Measurements from ENCODE around the gene FAM162B. TPM values are rescaled to one million over a fixed set of nuclear protein-coding genes. Genes with fewer than 3 reads are reported as not detected.

The FAM162B gene
- total RNA-seq: not detected

DNA sequence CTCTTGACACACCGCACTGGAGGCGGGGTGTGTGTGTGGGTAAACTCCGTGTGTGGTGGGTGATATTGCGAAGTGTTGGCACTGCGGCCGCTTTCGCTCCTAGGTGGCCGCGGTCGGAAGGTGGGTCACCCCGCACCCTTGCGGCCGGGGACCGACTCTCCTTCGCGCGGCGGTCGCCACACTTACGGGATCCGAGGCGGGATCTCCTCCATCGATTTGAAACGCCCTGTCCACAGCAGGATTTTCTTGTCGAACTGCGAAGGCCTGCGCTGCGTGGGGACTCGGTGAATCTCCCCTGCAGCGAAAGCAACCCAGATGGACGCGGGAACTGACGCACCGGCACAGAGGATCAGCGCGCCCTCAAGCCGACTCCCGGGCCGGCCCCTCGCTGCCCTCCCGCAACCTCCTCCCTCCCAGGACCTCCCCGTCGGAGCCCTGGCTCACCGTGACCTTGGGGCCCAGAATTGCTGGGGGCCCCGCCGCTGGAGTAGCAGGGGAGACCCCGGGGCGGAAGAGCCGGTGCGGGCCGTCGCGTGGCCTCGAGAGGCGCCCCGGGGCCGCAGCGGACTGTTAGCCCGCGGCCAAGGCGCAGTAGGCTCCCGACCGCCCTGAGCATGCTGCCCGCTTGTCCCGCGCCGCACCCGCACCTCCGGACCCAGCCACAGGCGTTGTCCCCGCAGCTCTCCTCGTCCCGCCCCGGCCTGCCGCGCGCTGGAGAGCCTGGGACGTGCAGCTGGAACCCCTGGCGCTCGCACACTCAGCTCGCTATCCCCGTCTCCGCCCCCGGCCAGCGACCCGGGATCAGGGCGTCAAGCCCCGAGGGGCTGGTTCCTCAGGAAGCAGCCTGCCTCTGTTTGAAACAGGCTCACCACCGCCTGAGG lies at the start of gene FAM162B:
FAM162B (minus strand) TSS at position 759 of the 881 bp plus-strand sequence; CDS start at position 616, 143 bp downstream.
- DNase-seq (peak; percentile 11 to 14), ATAC-seq (replicated peaks in 1 of 2) (peak; percentile 54 to 62)
- peaks cover 8% of the 10 kb centered on the region for H3K4me1 Mint-ChIP-seq (ENCODE audit: low read depth)

DNA sequence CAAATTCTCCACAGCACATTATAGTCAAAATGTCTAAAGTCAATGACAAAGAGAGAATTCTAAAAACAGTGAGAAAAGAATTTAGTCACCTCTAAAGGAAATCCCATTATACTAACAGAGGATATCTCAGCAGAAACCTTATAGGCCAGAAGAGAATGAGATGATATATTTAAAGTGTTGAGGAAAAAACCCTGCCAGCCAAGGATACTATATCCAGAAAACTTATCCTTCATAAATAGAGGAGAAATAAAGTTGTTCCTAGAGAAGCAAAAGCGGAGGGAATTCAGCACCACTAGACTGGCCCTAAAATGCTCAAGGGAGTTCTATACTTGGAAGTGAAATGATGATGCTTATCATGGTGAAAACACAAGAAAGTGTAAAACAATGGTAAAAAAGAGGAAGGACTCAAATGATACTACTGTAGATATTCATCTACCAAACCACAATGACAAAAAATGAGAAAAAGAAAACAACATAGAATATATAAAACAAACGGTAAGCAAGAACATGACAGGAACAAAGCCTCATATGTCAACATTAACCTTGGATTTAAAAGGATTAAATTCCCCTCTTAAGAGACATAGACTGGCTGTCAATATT lies 46.6 kb upstream of the FAM162B start:
- Mint-ChIP-seq H3K4me3 (no peak overlapping the region), H3K9me3 (peaks cover 7 to 9% of the 10 kb centered on the region in 2 donors), H3K4me1 (ENCODE audit: low read depth) (no peaks in the 10 kb centered on the region), H3K27me3 (ENCODE audit: low read depth) (no peaks in the 10 kb centered on the region), H3K27ac (no peak overlapping the region), H3K36me3 (ENCODE audit: insufficient read depth in 2 of 2) (no peaks in the 10 kb centered on the region)
- DNase-seq: no peak
- ATAC-seq (replicated peaks in 1 of 2): no peak

More for the DNA sequence above, at the start of gene FAM162B:
- Mint-ChIP-seq H3K27ac (no peak within 1 kb of the TSS), H3K9me3 (no peaks in the 10 kb centered on the region), H3K4me3 (peak within 1 kb of the TSS; percentile 54 to 89), H3K36me3 (ENCODE audit: insufficient read depth in 2 of 2) (peaks cover 3 to 4% of the 10 kb centered on the region in 2 donors), H3K27me3 (ENCODE audit: low read depth) (peaks cover 54% of the 10 kb centered on the region)

DNA sequence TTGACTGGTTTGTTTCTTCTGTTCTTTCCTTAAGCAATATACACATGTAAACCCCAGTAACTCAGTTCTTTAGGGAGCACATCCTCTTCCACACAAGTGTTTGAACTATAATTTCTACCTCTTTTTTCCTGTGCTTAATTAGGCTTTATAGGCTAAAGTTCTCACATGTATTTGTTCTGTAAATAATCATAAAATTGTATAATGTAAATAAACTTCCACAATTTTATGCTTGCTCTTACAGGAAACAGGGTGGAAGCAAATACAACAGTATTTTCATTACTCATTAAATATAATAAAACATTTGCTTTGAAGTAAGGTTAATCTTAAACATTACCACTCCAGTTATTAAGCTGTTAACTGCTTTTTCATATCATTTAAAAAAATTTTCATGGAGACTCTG lies 36.5 kb upstream of the FAM162B start:
- ATAC-seq (replicated peaks in 1 of 2) (no peak), DNase-seq (no peak)
- H3K27ac Mint-ChIP-seq: no peak overlapping the region
- no peaks in the 10 kb centered on the region for H3K9me3 Mint-ChIP-seq
- H3K36me3 Mint-ChIP-seq (ENCODE audit: insufficient read depth in 2 of 2): no peaks in the 10 kb centered on the region
- H3K4me1 Mint-ChIP-seq (ENCODE audit: low read depth): no peaks in the 10 kb centered on the region
- peaks cover 33% of the 10 kb centered on the region for H3K27me3 Mint-ChIP-seq (ENCODE audit: low read depth)
- H3K4me3 Mint-ChIP-seq: no peak overlapping the region

DNA sequence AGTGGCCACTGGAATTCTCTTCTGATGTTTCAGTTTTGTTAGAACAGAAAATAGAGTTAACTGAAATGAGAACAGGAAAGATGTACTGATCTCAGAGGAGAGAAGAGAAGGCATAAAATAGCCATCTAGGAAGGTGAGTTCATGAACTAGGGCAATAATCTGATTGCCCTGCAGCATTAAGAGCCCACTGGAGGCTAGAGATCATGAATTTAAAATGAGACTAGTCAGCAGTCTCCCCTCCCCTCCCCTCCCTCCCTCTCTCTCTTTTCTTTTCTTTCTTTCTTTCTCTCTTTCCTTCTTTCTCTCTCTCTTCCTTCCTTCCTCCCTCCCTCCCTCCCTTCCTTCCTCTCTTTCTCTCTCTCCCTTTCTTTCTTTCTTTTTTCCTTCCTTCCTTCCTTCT lies 34.4 kb upstream of the FAM162B start:
- H3K4me1 Mint-ChIP-seq (ENCODE audit: low read depth): no peaks in the 10 kb centered on the region
- H3K9me3 Mint-ChIP-seq: no peaks in the 10 kb centered on the region
- H3K27me3 Mint-ChIP-seq (ENCODE audit: low read depth): peaks cover 22% of the 10 kb centered on the region
- H3K4me3 Mint-ChIP-seq: no peak overlapping the region
- no peak overlapping the region for H3K27ac Mint-ChIP-seq
- H3K36me3 Mint-ChIP-seq (ENCODE audit: insufficient read depth in 2 of 2): no peaks in the 10 kb centered on the region
- DNase-seq (no peak), ATAC-seq (replicated peaks in 1 of 2) (no peak)

DNA sequence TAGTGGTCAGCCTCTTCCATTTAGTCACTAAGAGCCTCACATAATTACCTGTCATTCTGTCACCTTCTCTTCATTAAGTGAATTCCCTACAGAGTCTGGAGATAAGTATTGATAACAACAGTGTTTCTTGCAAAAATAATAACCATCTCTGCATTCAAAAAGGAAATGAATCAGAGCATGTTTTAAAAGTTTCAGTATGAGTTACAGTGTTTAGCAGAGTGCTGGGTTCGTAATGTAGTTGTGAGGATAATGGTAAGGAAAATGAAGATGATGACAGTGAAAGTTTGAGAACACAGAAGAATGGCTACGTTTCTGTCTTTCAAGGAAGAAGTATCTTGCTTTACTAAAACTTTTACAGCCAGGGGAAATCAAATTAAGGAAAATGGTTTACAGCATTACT lies 32.1 kb upstream of the FAM162B start:
- Mint-ChIP-seq H3K27ac (no peak overlapping the region), H3K27me3 (ENCODE audit: low read depth) (peaks cover 15% of the 10 kb centered on the region), H3K4me1 (ENCODE audit: low read depth) (no peaks in the 10 kb centered on the region), H3K4me3 (no peak overlapping the region), H3K9me3 (no peaks in the 10 kb centered on the region), H3K36me3 (ENCODE audit: insufficient read depth in 2 of 2) (no peaks in the 10 kb centered on the region)
- DNase-seq (no peak), ATAC-seq (replicated peaks in 1 of 2) (peak in 1 of 2 donors; percentile 33)

DNA sequence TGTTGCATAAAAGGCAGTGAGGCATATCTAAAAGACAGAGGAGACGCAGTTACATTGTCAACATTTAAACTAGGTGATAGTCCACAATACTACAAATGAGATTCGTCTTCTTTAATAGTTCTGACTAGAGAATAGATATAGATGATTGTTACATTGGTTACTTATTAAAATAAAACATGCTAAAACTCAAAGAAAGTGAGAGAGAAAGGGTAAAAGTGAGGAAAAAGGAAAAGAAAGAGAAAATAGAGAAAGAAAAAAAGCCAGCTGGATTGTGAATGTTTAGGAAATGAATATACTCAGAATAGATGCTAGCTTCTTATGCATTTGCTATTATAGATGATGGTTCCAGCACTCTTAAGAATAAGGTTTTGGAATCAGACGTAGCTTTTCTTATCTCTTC lies 27.7 kb upstream of the FAM162B start:
- Mint-ChIP-seq H3K9me3 (no peaks in the 10 kb centered on the region), H3K4me1 (ENCODE audit: low read depth) (no peaks in the 10 kb centered on the region), H3K27me3 (ENCODE audit: low read depth) (peaks cover 6% of the 10 kb centered on the region), H3K36me3 (ENCODE audit: insufficient read depth in 2 of 2) (no peaks in the 10 kb centered on the region), H3K27ac (no peak overlapping the region), H3K4me3 (no peak overlapping the region)
- ATAC-seq (replicated peaks in 1 of 2) (no peak), DNase-seq (no peak)

DNA sequence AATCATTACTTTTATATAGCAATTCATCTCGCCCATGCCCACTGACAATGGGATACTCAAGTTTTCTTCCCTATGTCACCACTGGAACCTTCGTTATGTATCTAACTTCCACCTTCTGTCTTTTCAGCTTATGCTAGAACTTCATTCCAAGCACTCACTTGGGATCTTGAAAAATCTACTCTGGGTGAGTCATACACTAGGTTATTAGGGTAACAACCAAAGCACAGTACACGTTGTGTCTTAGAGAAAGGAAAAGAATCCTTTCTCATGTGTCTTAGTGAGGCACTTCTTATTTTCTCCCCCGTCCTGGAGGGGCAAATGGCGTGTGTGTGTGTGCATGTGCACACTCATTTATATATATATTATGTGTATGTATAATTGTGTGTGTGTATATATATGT lies 18.3 kb upstream of the FAM162B start:
- Mint-ChIP-seq H3K4me3 (no peak overlapping the region), H3K9me3 (no peaks in the 10 kb centered on the region), H3K27me3 (ENCODE audit: low read depth) (peaks cover 13% of the 10 kb centered on the region), H3K36me3 (ENCODE audit: insufficient read depth in 2 of 2) (no peaks in the 10 kb centered on the region), H3K27ac (no peak overlapping the region), H3K4me1 (ENCODE audit: low read depth) (no peaks in the 10 kb centered on the region)
- ATAC-seq (replicated peaks in 1 of 2) (no peak), DNase-seq (no peak)

DNA sequence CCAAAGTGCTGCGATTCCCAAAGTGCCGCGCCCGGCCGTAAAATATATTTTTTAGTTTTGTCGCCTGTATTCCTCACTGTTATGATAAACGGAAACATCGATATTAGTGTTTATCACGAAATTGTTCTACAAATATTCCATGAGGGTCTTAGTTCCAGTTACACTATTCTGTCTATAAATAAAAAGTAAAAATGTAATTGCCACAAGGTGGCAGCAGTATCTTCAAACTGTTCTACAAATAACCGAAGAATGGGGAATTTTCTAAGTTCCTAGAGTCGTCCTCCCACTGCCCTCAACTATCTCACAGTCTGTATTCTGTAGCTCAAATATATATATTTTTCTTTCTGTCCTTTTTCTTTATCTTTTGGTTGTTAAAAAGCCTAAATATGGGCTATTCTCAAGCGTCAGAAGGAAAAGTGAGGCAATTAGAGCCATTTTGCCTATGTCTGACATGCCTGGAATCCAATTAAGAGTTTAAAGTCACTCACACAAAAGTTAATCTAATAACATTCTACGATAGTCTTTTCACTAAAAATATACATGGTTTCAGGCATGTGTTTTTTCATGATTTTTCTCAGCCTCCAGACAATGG lies 14.2 kb upstream of the FAM162B start:
- no peaks in the 10 kb centered on the region for H3K9me3 Mint-ChIP-seq
- H3K36me3 Mint-ChIP-seq (ENCODE audit: insufficient read depth in 2 of 2): no peaks in the 10 kb centered on the region
- no peak overlapping the region for H3K27ac Mint-ChIP-seq
- DNase-seq (no peak), ATAC-seq (replicated peaks in 1 of 2) (no peak)
- H3K4me3 Mint-ChIP-seq: no peak overlapping the region
- H3K27me3 Mint-ChIP-seq (ENCODE audit: low read depth): no peaks in the 10 kb centered on the region
- no peaks in the 10 kb centered on the region for H3K4me1 Mint-ChIP-seq (ENCODE audit: low read depth)

DNA sequence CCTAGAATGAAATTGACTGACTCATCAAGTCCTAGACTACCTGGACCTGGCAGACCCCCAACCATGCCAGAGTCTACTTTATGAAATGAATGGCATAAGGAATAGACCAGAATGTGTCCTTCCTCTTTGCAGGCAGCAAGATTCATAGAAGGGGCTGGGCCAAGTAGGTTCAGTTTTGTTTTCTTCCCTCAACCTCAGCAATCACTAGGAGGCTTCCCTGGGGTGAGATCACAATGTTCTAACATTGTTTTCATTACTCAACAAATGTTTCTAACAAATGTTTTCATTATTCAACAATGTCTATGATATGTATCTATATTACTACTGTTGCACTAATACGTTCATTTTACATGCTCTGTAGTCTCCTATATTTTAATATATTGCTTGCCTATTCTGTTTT lies 8.4 kb upstream of the FAM162B start:
- Mint-ChIP-seq H3K4me1 (ENCODE audit: low read depth) (no peaks in the 10 kb centered on the region), H3K9me3 (no peaks in the 10 kb centered on the region), H3K36me3 (ENCODE audit: insufficient read depth in 2 of 2) (no peaks in the 10 kb centered on the region), H3K27ac (no peak overlapping the region), H3K4me3 (no peak overlapping the region), H3K27me3 (ENCODE audit: low read depth) (peaks cover 12% of the 10 kb centered on the region)
- DNase-seq (no peak), ATAC-seq (replicated peaks in 1 of 2) (no peak)

DNA sequence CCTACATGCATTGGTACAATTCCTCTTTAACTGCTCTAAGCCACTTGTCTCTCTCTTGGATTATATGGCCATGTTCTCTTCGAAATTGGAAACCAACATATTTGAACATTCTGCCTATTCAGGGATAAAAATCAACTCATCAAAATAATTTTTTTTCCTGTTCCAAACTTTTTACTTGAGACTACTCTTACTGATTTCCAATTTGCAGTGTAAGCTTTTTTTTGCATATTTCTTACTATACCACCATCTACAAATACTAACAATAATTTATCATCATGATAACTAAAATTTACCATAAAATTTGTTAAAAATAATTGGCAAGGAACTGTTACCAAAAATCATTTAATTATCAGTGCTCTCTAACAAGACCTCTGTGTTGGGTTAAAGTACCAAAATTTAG lies 6.9 kb upstream of the FAM162B start:
- H3K4me1 Mint-ChIP-seq (ENCODE audit: low read depth): no peaks in the 10 kb centered on the region
- H3K36me3 Mint-ChIP-seq (ENCODE audit: insufficient read depth in 2 of 2): no peaks in the 10 kb centered on the region
- peaks cover 22% of the 10 kb centered on the region for H3K27me3 Mint-ChIP-seq (ENCODE audit: low read depth)
- H3K4me3 Mint-ChIP-seq: no peak overlapping the region
- H3K9me3 Mint-ChIP-seq: no peaks in the 10 kb centered on the region
- no peak overlapping the region for H3K27ac Mint-ChIP-seq
- DNase-seq: no peak
- no peak for ATAC-seq (replicated peaks in 1 of 2)

DNA sequence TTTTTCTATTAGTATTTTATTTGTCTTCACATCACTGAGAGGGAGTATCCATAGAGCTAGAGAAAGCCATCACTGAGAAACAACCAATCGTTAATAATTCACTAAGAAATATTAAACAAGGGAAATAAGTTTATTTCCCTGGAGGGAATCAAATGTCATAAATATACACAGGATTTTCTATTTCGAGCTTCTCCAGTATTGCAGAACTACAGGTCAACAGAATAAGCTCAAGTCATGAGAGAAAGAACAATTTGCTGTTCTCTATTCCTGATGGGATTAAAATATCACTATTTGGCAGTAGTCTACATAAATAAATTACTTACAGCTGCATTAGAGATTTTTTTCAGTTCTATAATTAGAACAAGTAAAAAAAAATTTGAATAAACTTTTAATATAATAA lies 2.2 kb upstream of the FAM162B start:
- H3K9me3 Mint-ChIP-seq: no peaks in the 10 kb centered on the region
- no peak for DNase-seq
- peaks cover 3 to 4% of the 10 kb centered on the region in 2 donors for H3K36me3 Mint-ChIP-seq (ENCODE audit: insufficient read depth in 2 of 2)
- no peak overlapping the region for H3K4me3 Mint-ChIP-seq
- H3K27ac Mint-ChIP-seq: no peak overlapping the region
- no peak for ATAC-seq (replicated peaks in 1 of 2)
- H3K27me3 Mint-ChIP-seq (ENCODE audit: low read depth): peaks cover 52% of the 10 kb centered on the region
- peaks cover 8% of the 10 kb centered on the region for H3K4me1 Mint-ChIP-seq (ENCODE audit: low read depth)

DNA sequence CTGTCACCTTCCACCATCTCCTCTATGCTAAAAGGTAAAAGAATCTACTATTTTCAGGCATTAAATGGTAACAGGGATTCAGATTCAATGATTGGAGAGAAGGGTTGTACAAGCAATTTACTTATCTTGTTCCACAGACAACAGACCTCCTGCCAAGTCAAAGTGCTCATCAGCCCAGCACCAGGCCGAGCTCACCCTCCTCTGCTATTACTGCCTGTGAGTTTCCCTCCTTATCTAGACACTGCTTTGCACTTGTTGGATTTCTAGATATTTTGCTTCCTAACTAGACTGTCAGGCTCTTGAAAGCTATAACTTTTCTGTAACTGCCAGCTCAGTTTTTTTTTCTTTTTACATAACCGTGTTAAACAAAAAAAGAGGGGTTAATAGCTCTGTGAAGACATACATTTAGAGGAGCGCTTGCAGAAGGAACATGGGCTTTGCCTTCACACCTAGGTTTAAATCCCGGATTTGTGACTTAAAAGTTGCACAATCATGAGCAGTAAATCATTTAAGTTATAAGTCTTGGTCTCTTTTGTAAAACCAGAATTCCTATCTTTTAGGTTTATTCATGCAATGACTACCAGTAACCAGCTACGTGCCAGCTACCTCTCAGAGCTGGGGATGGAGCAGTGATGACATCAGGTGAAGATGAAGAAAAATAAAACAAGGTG lies 1.1 kb upstream of the FAM162B start:
- ATAC-seq (replicated peaks in 1 of 2): no peak
- no peaks in the 10 kb centered on the region for H3K9me3 Mint-ChIP-seq
- DNase-seq: no peak
- no peak overlapping the region for H3K27ac Mint-ChIP-seq
- H3K4me1 Mint-ChIP-seq (ENCODE audit: low read depth): peaks cover 8% of the 10 kb centered on the region
- peaks cover 3 to 4% of the 10 kb centered on the region in 2 donors for H3K36me3 Mint-ChIP-seq (ENCODE audit: insufficient read depth in 2 of 2)
- H3K4me3 Mint-ChIP-seq: peak overlapping the region; percentile 54 to 89
- H3K27me3 Mint-ChIP-seq (ENCODE audit: low read depth): peaks cover 54% of the 10 kb centered on the region

DNA sequence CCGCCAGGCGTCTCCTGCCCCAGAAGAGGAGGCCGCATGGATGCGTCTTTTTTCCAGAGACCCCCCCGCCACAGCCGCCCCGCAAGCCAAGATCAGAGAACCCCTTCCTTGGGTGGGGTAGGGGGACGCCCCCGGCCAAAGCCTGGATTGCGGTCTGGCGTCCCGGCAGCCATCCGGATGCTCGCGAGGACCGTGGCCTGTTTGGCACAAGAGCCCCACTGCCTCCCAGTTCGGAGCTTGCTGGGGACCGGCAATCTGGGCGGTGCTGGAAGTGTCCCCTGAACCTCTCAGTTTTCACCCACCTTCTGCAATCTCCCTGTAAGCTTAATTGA lies 924 bp downstream of the FAM162B start:
- H3K27me3 Mint-ChIP-seq (ENCODE audit: low read depth): peaks cover 60% of the 10 kb centered on the region
- H3K4me3 Mint-ChIP-seq: peak overlapping the region; percentile 49 to 89
- H3K27ac Mint-ChIP-seq: no peak overlapping the region
- no peaks in the 10 kb centered on the region for H3K9me3 Mint-ChIP-seq
- peaks cover 8% of the 10 kb centered on the region for H3K4me1 Mint-ChIP-seq (ENCODE audit: low read depth)
- no peak for ATAC-seq (replicated peaks in 1 of 2)
- no peak for DNase-seq
- peaks cover 3 to 4% of the 10 kb centered on the region in 2 donors for H3K36me3 Mint-ChIP-seq (ENCODE audit: insufficient read depth in 2 of 2)

Data from activated T-cell treated with anti-CD3 and anti-CD28 coated beads, Interleukin-2, amount 50 U/mL, for 72 hours (primary cell).